Astrocyte of the hippocampus (primary cell): Measurements from ENCODE around the gene SMAD7.

ENCODE experiments used
- DNase-seq: peaks from one replicate; pipeline ENCODE4 v3.0.0; 2011; ENCODE audit warnings: low read depth, low spot score

Gene SMAD7

GRCh38 chr18:48946329-48946835, 4.4 kb downstream of the SMAD7 start:
- peak; percentile 85 for DNase-seq

DNA sequence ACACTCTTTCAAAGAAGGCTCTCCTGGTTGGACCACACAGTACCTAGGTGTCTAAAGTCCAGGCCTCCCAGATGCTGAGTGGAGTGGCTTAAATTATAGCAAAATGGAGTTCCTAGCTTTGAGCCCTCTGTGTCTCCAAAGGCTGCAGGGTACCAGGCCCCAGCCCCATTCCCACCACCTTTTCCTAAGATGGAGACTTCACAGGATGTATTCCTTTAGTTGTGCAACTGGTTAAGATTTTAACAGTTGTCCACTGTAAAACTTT, 4.9 kb downstream of the SMAD7 start:
- peak; percentile 13 for DNase-seq

DNA sequence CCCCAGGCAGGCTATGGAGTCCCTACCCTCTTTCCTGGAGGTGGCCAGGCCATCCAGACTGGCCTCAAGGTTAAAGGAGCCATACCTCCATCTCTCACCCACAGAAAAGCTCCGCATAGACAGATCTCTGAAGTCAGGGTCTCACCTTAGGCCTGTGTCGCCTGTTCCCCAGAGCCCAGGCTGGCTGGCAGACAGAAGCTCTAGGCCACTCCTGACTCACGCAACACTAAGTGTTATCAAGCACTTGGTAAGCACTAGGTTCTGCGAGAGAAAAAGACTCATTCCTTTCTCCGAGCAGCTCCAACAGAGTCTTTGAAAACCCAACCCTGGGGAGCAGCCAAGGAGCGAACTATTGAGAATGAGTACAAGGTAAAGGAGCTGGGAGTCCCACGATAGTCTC, 6.1 kb downstream of the SMAD7 start:
- DNase-seq, result peak; percentile 58

- peak; percentile 18 for DNase-seq
These were observed 6.8 kb downstream of the SMAD7 start for GRCh38 chr18:48943736-48944527.

- peak; percentile 23 for DNase-seq
These were observed 7.4 kb downstream of the SMAD7 start for GRCh38 chr18:48943333-48943732.

GRCh38 chr18:48942554-48943261, 8.1 kb downstream of the SMAD7 start:
- peak; percentile 97 for DNase-seq

DNA sequence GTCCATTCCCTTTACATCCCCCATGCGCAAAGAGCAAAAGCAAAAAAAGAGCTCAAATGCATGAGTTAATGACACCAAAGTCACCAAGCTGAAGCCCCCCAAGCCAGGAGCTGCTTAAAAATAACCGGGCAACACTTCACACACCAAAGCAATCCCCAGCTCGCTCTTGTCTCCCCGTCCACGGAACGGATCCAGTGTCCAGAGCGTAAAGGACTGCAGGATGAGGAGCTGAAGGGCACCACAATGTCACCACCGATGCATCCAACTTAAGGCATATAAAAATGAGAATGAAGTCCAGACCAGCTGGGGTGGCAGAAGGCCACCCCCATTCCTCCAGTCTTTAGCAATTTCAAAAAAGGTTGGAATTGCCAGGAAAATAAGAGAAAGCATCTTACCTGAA, 8.7 kb downstream of the SMAD7 start:
- DNase-seq, result no peak

GRCh38 chr18:48941672-48942071, 9.1 kb downstream of the SMAD7 start:
- DNase-seq, result peak; percentile 53

GRCh38 chr18:48940854-48941611, 9.7 kb downstream of the SMAD7 start:
- peak; percentile 29 for DNase-seq

DNA sequence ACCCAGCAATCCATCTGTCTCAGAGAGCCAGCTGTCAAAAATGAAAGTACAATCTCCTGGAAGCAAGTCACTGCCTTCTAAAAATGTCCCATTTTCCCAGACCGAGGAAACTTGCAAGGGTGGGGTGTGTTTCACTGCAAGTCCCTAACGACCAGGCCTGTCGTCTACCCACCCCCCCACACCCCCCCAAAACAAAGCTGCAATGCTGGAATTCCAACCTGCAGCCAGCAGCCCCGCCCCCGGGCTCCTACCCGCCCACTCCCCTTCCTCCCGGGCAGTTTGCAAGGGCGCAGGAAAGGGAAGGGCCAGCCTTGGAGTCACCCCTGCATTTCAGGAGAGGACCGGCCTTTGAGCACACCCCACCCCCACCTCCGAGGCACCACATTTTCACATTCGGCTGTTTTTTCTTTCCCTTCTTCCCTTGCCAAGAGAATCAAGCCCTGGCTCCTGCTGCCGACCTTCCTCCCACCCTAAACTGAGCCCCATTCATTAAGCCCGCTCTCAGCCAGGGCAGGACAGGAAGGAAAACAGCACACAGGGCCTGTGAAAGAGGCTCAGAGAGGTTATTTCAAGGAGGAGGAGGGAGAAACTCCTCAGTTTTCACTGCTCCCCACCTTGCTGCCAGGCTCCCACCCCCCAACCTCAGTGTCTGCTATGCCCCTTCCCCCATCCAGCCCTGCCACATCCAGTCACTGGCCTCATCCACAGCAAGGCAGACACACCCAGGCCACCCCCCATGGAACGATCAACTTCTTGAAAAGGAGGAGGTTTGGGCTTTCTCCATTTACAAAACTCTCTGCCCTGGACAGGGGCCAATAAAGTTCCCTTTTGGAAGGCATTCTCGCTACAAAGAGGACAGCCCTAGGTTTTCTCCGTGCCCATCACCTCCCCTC, 11.3 kb downstream of the SMAD7 start:
- peak; percentile 68 for DNase-seq

DNA sequence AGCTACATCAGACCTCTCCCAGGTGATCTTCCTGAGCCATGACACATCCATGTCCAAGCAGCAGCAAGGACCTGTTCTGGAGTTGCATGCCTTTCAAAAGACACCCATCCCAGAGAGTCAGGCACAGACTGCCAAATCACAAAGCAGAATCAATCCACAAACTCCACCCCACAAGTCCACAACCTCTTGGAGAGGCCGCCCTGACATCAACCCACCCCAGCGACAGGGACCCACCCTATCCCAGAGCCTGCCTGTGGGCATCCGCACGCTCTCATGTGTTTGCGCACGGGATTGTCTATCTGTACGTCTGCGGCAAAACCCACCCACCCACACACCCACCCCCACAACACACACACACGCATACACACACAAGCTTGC, 11.9 kb downstream of the SMAD7 start:
- no peak for DNase-seq

GRCh38 chr18:48937869-48938750, 12.7 kb downstream of the SMAD7 start:
- DNase-seq, result no peak

- no peak for DNase-seq
These were observed 15.4 kb downstream of the SMAD7 start for GRCh38 chr18:48935433-48935774.

GRCh38 chr18:48934723-48935432, 15.9 kb downstream of the SMAD7 start:
- DNase-seq, result no peak

DNA sequence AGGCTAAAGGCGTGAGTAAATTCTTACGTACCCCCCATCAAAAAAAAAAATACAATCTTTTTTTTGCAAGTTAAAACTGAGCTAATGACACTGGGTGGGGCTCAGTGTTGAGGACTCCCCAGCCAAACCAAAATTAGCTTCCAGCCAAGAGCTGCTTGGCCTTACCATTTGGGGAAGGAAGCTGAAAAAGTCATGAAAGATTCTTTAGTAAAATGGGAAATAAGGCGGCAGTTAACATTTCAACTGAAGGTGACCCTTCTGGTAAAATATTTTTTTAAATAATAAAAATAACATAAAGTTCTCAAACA, 16.4 kb downstream of the SMAD7 start:
- DNase-seq, result no peak

- DNase-seq, result no peak
These were observed 17.0 kb downstream of the SMAD7 start for GRCh38 chr18:48933578-48934414.

DNA sequence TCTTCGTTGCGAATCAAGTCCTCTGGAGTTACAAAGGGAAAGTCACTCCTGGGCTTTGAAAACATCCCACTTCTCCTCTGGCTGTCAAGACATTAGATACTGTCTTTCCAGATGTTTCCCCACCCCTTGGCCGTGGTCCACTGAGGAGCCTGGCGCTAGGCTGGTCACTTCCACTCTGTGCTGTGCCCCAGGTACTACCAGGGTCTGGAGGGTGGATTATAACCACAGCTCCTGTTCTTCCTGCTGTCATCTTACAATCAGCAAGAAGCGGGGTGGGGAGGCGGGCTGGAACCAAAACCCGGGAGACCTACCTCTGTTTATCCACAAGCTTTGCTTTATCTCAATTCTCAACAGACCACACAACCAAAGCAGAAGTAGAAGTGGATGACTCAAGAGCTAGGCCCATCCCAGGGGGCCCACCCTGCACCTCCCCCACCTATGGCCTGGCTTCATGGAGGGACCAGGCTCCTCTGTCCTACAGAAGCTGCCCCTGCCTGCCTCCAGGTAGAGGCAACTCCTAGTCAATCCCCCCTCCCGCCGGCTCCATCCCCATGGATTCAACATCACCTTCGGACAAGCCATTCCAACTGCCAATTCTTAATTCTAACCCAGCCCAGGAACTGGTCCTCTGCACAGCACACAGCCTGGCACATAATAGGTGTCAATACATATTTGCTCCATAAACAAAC, 17.8 kb downstream of the SMAD7 start:
- DNase-seq, result peak; percentile 41

DNA sequence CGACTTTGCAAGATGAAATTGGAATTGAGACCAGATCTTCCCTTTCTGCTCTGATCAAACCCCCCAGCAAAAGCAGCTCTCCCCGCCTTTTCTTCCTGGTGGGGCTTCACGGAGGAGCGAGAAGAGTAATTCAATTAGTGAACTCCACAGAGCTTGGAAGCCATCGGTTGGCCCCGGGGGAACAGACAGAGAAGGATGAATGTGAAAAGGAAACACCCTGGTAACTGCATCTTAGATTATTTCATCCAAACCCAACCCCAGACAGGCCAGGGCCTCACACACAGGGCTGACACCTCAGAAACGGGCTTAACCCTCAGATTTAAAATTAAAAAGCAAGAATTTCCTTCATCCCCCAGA, 18.3 kb downstream of the SMAD7 start:
- no peak for DNase-seq
